Neural progenitor cell (in vitro differentiated cells): ENCODE data around the gene SPR.

Experiments used
- CTCF ChIP-seq: fragments of 200-600 bp; sonication (generic); IDR thresholded peaks from 2 replicates; pipeline ENCODE4 v1.5.1; 2017; ENCODE audit warnings: antibody characterized with exemption, mild to moderate bottlenecking
- EZH2 ChIP-seq: fragments of 200-600 bp; sonication (generic); IDR thresholded peaks from 2 replicates; pipeline ENCODE4 v1.6.1; 2017; ENCODE audit warnings: antibody characterized with exemption, mild to moderate bottlenecking, moderate library complexity
- EZH2phosphoT487 ChIP-seq: fragments of 200-600 bp; sonication (generic); IDR thresholded peaks from 2 replicates; pipeline ENCODE4 v1.6.1; 2017; ENCODE audit warnings: antibody characterized with exemption

DNA sequence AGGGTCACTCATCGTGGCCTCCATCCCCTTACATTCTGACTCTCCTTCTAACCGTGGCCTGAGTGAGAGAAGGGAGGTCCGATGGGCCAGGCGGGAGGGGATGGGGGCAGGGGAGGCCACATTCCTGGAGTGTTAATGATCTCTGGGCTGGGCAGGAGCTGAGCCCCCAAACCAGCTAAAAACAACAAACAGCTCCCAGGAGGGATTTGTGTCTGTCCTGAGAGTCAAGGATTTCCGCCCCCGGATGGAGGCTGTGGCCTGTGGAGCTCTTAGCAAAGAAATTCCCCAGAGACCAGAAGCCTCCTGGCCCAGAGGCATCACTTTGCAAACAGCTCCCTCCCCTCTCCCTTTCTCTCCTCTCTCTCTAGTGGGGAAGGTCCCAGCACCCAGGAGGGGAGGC lies 53.6 kb downstream of the SPR start:
- TF ChIP-seq CTCF (no peak), EZH2 (no peak), EZH2phosphoT487 (no peak)
